ENCODE data around the gene RAET1G.
A peak's percentile ranks its signal among the peaks of the same experiment; 100 is the strongest.
"Not testable (repeated sequence)": the region's sequence is repeated elsewhere in the genome, so short reads cannot be mapped to it uniquely, and the experiment has no call there.

RAET1G gene

GRCh38 chr6:149934249-149935156 is 11.6 kb upstream of the RAET1G start:
- no peak overlapping the region for H3K4me3 ChIP-seq (ENCODE audit: control insufficient read depth, low read depth, low read length)
- TF ChIP-seq CTCF (IDR thresholded peaks at IDR 0.05; ENCODE audit: control insufficient read depth, insufficient read depth, low read depth, low read length, missing control alignments), result peak; percentile 56
- DNase-seq (ENCODE audit: low read depth), result peak; percentile 37

- TF ChIP-seq CTCF (IDR thresholded peaks at IDR 0.05; ENCODE audit: control insufficient read depth, insufficient read depth, low read depth, low read length, missing control alignments), result no peak
- no peak for DNase-seq (ENCODE audit: low read depth)
- no peak overlapping the region for H3K4me3 ChIP-seq (ENCODE audit: control insufficient read depth, low read depth, low read length)
Measured at GRCh38 chr6:149933461-149933860, 10.5 kb upstream of the RAET1G start.

GRCh38 chr6:149933036-149933435 is 10.1 kb upstream of the RAET1G start:
- no peak for DNase-seq (ENCODE audit: low read depth)
- TF ChIP-seq CTCF (IDR thresholded peaks at IDR 0.05; ENCODE audit: control insufficient read depth, insufficient read depth, low read depth, low read length, missing control alignments), result no peak
- no peak overlapping the region for H3K4me3 ChIP-seq (ENCODE audit: control insufficient read depth, low read depth, low read length)

GRCh38 chr6:149931501-149931900 is 8.6 kb upstream of the RAET1G start:
- no peak for DNase-seq (ENCODE audit: low read depth)
- TF ChIP-seq CTCF (IDR thresholded peaks at IDR 0.05; ENCODE audit: control insufficient read depth, insufficient read depth, low read depth, low read length, missing control alignments), result no peak
- no peak overlapping the region for H3K4me3 ChIP-seq (ENCODE audit: control insufficient read depth, low read depth, low read length)

GRCh38 chr6:149929422-149929821 is 6.5 kb upstream of the RAET1G start:
- H3K4me3 ChIP-seq (ENCODE audit: control insufficient read depth, low read depth, low read length), result no peak overlapping the region
- peak; percentile 58 for TF ChIP-seq CTCF (IDR thresholded peaks at IDR 0.05; ENCODE audit: control insufficient read depth, insufficient read depth, low read depth, low read length, missing control alignments)
- DNase-seq (ENCODE audit: low read depth), result no peak

GRCh38 chr6:149927025-149927424 is 4.1 kb upstream of the RAET1G start:
- not testable (repeated sequence) for H3K4me3 ChIP-seq (ENCODE audit: control insufficient read depth, low read depth, low read length); DNase-seq (ENCODE audit: low read depth)

GRCh38 chr6:149925974-149926777 is 3.3 kb upstream of the RAET1G start:
- TF ChIP-seq CTCF (IDR thresholded peaks at IDR 0.05; ENCODE audit: control insufficient read depth, insufficient read depth, low read depth, low read length, missing control alignments), result peak; percentile 96

More at GRCh38 chr6:149925974-149926777, 3.3 kb upstream of the RAET1G start:
- peak overlapping the region; percentile 46 for H3K4me3 ChIP-seq (ENCODE audit: control insufficient read depth, low read depth, low read length)
- peak; percentile 25 for DNase-seq (ENCODE audit: low read depth)

Measured in AG09309 (cell line).